GM06990 (cell line): ENCODE results near the gene PRUNE2.
A peak's percentile ranks its signal among the peaks of the same experiment; 100 is the strongest.
"Not testable (repeated sequence)": the region's sequence is repeated elsewhere in the genome, so short reads cannot be mapped to it uniquely, and the experiment has no call there.

Source experiments
- DNase-seq: peaks from one replicate; pipeline ENCODE4 v3.0.0-alpha.2; 2011; ENCODE audit not compliant: insufficient read length; ENCODE audit errors: extremely low read depth
- H3K27me3 ChIP-seq: replicated peaks from 2 replicates; pipeline ENCODE4 v1.6.0; 2011; ENCODE audit warnings: low read length; ENCODE audit not compliant: control insufficient read depth, insufficient read depth
- H3K36me3 ChIP-seq: 2 replicates; pipeline ENCODE4 v1.5.1; 2011; ENCODE audit warnings: low read length; ENCODE audit not compliant: control insufficient read depth, insufficient read depth
- H3K4me3 ChIP-seq: replicated peaks from 2 replicates; pipeline ENCODE4 v1.5.1; 2011; ENCODE audit warnings: low read depth, mild to moderate bottlenecking, control low read depth, low read length
- CTCF ChIP-seq: IDR thresholded peaks from 2 replicates; pipeline ENCODE4 v1.5.1; 2011; ENCODE audit warnings: low read length, control low read depth, mild to moderate bottlenecking, inconsistent platforms; ENCODE audit not compliant: insufficient read depth, poor library complexity, severe bottlenecking

The PRUNE2 gene

GRCh38 chr9:76905791-76906646 is at the start of gene PRUNE2:
Gene PRUNE2, minus strand, starts transcription at chr9:76906114. Its CDS starts 151 bp downstream, at chr9:76905963.
- H3K4me3 ChIP-seq, result no peak within 1 kb of the TSS
- peaks cover 3% of the 10 kb centered on the region; the same call in 1 of the 2 replicates for H3K27me3 ChIP-seq
- DNase-seq, result peak; percentile 54
- no peaks in the 10 kb centered on the region for H3K36me3 ChIP-seq
- TF ChIP-seq CTCF, result no peak

- H3K27me3 ChIP-seq, H3K4me3 ChIP-seq, DNase-seq, H3K36me3 ChIP-seq: not testable (repeated sequence)
Measured at GRCh38 chr9:76955406-76955805, 49.5 kb upstream of the PRUNE2 start.

- Histone ChIP-seq H3K4me3 (no peak overlapping the region), H3K27me3 (no peaks in the 10 kb centered on the region; the same call in 1 of the 2 replicates), H3K36me3 (no peaks in the 10 kb centered on the region)
- DNase-seq, result no peak
- TF ChIP-seq CTCF, result no peak
Measured at GRCh38 chr9:76949865-76950264, 44.0 kb upstream of the PRUNE2 start.

- H3K36me3 ChIP-seq, result no peaks in the 10 kb centered on the region
- H3K27me3 ChIP-seq, result no peaks in the 10 kb centered on the region; the same call in 1 of the 2 replicates
- no peak for DNase-seq
- no peak overlapping the region for H3K4me3 ChIP-seq
- TF ChIP-seq CTCF, result no peak
Measured at GRCh38 chr9:76944011-76944410, 38.1 kb upstream of the PRUNE2 start.

GRCh38 chr9:76943054-76943453 is 37.1 kb upstream of the PRUNE2 start:
- H3K27me3 ChIP-seq, result no peaks in the 10 kb centered on the region; the same call in 1 of the 2 replicates
- no peak for DNase-seq
- no peak overlapping the region for H3K4me3 ChIP-seq
- TF ChIP-seq CTCF, result no peak
- no peaks in the 10 kb centered on the region for H3K36me3 ChIP-seq

- no peak for TF ChIP-seq CTCF
- Histone ChIP-seq H3K36me3 (no peaks in the 10 kb centered on the region), H3K4me3 (no peak overlapping the region), H3K27me3 (no peaks in the 10 kb centered on the region)
- DNase-seq, result no peak
Measured at GRCh38 chr9:76932757-76933156, 26.8 kb upstream of the PRUNE2 start.
